ENCODE results near the gene ZDHHC21. TPM values are rescaled to one million over a fixed set of nuclear protein-coding genes. Genes with fewer than 3 reads are reported as not detected.

ZDHHC21 gene, protein sequence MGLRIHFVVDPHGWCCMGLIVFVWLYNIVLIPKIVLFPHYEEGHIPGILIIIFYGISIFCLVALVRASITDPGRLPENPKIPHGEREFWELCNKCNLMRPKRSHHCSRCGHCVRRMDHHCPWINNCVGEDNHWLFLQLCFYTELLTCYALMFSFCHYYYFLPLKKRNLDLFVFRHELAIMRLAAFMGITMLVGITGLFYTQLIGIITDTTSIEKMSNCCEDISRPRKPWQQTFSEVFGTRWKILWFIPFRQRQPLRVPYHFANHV
- total RNA-seq (2022; extraction: Qiagen RNA extraction), result 1.7 to 2.7 TPM (median 2.5 TPM) in 5 replicates

DNA sequence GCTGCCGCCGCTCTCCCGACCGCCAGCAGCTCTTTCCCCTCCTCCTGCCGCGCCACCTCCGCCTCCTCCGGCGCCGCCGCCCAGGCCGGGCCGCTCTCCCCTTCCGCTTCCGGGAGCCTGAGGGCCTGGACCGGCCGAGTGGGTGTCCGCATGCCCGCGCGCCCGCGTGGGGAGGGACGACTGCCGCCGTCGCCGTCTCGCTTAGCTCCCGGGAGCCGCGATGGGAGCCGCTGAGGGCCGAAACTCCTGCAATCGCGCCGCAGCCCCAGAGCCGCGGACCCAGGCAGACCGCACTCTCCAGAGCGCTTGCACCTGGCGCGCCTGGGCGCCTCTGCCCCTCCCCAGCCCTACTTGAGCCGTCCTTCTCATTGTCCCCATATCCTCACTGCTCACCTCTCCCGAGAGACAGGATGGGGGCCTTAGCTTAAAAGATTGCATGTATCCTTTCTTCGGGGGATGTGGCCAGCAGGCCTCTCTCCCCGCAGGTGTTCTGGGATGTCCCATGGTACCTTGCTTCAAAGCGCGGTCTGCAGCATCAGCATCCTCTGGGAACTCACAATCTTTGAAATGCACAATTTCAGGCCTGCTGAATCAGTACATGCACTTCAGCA, at the start of gene ZDHHC21:
Gene ZDHHC21 (minus strand): TSS at position 182 of the 611 bp plus-strand sequence. CDS start 19,092 bp downstream, outside the sequence.

DNA sequence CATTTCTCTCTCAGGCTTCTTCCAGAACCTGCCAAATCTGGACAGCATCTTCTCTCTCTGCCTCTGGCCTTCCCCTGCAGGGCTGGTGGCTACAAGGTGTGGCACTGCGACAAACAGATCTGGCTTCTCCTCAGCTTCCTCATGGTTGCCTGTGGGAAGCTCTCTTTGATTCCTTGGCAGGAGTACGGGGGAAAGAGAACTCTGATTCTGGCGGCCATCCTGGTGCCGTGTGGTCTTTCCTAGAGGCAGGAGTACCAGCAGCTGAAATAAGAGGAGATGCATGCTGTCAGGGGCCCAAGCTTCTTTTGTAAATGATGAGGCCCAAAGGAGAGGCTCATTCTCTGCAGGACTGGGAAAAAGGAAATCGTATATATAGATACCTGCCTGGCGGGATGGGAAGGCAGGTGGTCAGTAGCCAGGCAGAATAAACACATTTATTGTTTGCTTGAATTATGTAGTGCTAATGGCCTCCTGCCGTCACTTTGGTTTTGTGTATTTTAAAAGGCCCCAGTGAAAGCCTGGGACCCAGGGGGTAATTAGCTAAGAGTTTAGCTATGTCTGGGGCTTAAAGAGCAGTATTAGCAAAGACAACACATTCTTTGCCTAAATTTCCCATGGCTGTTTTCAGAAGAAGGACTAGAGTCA, 29.3 kb upstream of the ZDHHC21 start, which contains the start of gene CER1:
Gene CER1 (minus strand): TSS at position 343 of the 645 bp plus-strand sequence. CDS start 61 bp downstream, at position 282.

Other genes starting within 250 kb of the ZDHHC21 start
- gene CER1, start 29.3 kb upstream of the ZDHHC21 start, total RNA-seq (2022; extraction: Qiagen RNA extraction), result not detected in 5 replicates
- gene FREM1, start 217.0 kb upstream of the ZDHHC21 start, total RNA-seq (2022; extraction: Qiagen RNA extraction), result not detected in 5 replicates